Thoracic aorta (tissue), 2 donors: ENCODE data around the gene TRAPPC3. TPM values are rescaled to one million over a fixed set of nuclear protein-coding genes. Genes with fewer than 3 reads are reported as not detected.
A peak's percentile ranks its signal among the peaks of the same experiment; 100 is the strongest.

Experiments used
- ATAC-seq: fragments of 150-250 bp; one replicate; pipeline ENCODE4 v1.8.0; 2017; ENCODE audit warnings: low read depth; ENCODE audit not compliant: insufficient number of reproducible peaks, low FRiP score
- DNase-seq: peaks from one replicate; pipeline ENCODE4 v3.0.0-alpha.2; 2020; ENCODE audit warnings: low spot score
- H3K27ac ChIP-seq, 2 donors: fragments of 200-600 bp; sonication (generic); 1 replicate in 1 of 2; 2 replicates in 1 of 2; pipeline ENCODE4 v1.5.1; 2016; ENCODE audit warnings: mild to moderate bottlenecking in 2 of 2, moderate library complexity in 2 of 2
- H3K27me3 ChIP-seq: fragments of 200-600 bp; sonication (generic); replicated peaks from 2 replicates; pipeline ENCODE4 v1.6.0; 2016; ENCODE audit warnings: mild to moderate bottlenecking; ENCODE audit not compliant: insufficient read depth
- H3K36me3 ChIP-seq: fragments of 200-600 bp; sonication (generic); one replicate; pipeline ENCODE4 v1.5.1; 2016
- H3K4me1 ChIP-seq, 2 donors: fragments of 200-600 bp; sonication (generic); 1 replicate in 1 of 2; 2 replicates in 1 of 2; pipeline versions ENCODE4 v1.5.1 to v1.6.0; 2016; ENCODE audit warnings: low read depth in 2 of 2, mild to moderate bottlenecking in 1 of 2; ENCODE audit not compliant: control insufficient read depth in 1 of 2
- H3K4me3 ChIP-seq: fragments of 200-600 bp; sonication (generic); 2 replicates; pipeline ENCODE4 v1.5.1; 2016; ENCODE audit warnings: mild to moderate bottlenecking
- H3K9me3 ChIP-seq: fragments of 200-600 bp; sonication (generic); 2 replicates; pipeline ENCODE4 v1.5.1; 2016
- total RNA-seq, 2 donors: library from RNA; depleted of rRNA; stranded (reverse); fragments of >200 nt; gene quantifications; one replicate each; pipeline versions ENCODE4 v1.1.0 to v1.2.3, GENCODE V29; 2016
- TF ChIP-seq, protein P1 (sequence below): fragments of 200-600 bp; sonication (generic); IDR thresholded peaks from one replicate; pipeline ENCODE4 v1.5.1; 2019; ENCODE audit warnings: antibody characterized with exemption

The TRAPPC3 gene
- total RNA-seq, 2 donors from 2014 or later, result 78.5 to 92.3 TPM

DNA sequence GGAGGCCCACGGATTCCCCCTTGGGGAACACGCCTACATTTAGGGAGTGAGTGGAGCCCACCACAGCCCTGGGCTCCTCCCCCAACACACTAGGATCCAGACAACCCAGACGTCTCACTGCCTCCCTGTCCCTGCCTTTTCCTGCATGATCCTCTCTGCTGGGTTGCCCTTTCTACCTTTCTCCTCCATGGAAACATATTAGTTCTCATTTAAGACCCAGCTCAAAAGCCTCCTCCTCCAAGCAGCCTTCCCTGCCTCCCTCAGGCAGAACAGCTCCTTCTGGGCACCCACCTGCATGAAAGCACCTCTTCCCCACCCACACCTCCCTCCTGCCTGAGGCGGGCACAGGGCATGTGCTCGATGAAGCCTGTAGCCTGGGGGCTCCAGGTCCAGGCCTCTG lies 34.9 kb downstream of the TRAPPC3 start:
- Histone ChIP-seq H3K4me3 (no peak overlapping the region), H3K27me3 (no peaks in the 10 kb centered on the region), H3K9me3 (no peaks in the 10 kb centered on the region), H3K36me3 (no peaks in the 10 kb centered on the region), H3K27ac (peak overlapping the region; percentile 90 to 96), H3K4me1 (peaks cover 19 to 52% of the 10 kb centered on the region in 2 donors)
- TF ChIP-seq, protein P1, sequence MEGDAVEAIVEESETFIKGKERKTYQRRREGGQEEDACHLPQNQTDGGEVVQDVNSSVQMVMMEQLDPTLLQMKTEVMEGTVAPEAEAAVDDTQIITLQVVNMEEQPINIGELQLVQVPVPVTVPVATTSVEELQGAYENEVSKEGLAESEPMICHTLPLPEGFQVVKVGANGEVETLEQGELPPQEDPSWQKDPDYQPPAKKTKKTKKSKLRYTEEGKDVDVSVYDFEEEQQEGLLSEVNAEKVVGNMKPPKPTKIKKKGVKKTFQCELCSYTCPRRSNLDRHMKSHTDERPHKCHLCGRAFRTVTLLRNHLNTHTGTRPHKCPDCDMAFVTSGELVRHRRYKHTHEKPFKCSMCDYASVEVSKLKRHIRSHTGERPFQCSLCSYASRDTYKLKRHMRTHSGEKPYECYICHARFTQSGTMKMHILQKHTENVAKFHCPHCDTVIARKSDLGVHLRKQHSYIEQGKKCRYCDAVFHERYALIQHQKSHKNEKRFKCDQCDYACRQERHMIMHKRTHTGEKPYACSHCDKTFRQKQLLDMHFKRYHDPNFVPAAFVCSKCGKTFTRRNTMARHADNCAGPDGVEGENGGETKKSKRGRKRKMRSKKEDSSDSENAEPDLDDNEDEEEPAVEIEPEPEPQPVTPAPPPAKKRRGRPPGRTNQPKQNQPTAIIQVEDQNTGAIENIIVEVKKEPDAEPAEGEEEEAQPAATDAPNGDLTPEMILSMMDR, result no peak
- ATAC-seq (no peak), DNase-seq (no peak)

DNA sequence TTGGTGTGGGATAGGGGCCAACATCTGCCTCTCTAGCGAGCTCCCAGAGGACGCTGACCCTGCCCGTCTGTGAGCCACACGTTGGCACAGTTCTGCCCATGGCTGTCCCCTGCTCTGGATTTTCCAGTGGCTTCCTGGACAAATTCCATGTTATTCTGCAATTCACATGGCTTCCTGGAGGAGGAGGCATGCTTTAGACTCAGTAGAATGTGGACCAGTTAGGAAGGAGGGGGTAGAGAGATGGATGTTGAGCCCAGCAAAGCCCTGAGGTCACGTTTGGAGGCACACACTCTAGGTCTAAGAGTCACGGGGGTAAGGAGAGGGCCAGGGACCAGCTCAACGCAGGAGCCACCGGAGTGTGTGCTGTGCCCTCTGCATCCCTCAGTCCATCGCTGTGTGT lies 36.5 kb downstream of the TRAPPC3 start:
- no peaks in the 10 kb centered on the region for H3K27me3 ChIP-seq
- no peaks in the 10 kb centered on the region for H3K9me3 ChIP-seq
- no peak overlapping the region for H3K4me3 ChIP-seq
- no peaks in the 10 kb centered on the region for H3K36me3 ChIP-seq
- DNase-seq, result no peak
- H3K27ac ChIP-seq, result no peak overlapping the region
- H3K4me1 ChIP-seq, result peaks cover 17 to 36% of the 10 kb centered on the region in 2 donors
- TF ChIP-seq, protein P1, result no peak
- no peak for ATAC-seq

GRCh38 chr1:36111151-36111550 lies 38.1 kb downstream of the TRAPPC3 start:
- TF ChIP-seq, protein P1, result no peak
- no peak for ATAC-seq

GRCh38 chr1:36109041-36109679 lies 40.1 kb downstream of the TRAPPC3 start:
- Histone ChIP-seq H3K27me3 (no peaks in the 10 kb centered on the region), H3K4me3 (no peak overlapping the region), H3K27ac (no peak overlapping the region), H3K36me3 (no peaks in the 10 kb centered on the region), H3K4me1 (no peaks in the 10 kb centered on the region), H3K9me3 (no peaks in the 10 kb centered on the region)
- DNase-seq (no peak), ATAC-seq (peak; percentile 4)
- TF ChIP-seq, protein P1, result no peak

More at GRCh38 chr1:36111151-36111550, 38.1 kb downstream of the TRAPPC3 start:
- no peak for DNase-seq
- Histone ChIP-seq H3K4me3 (no peak overlapping the region), H3K36me3 (no peaks in the 10 kb centered on the region), H3K4me1 (peaks cover 10 to 20% of the 10 kb centered on the region in 2 donors), H3K27ac (no peak overlapping the region), H3K27me3 (no peaks in the 10 kb centered on the region), H3K9me3 (no peaks in the 10 kb centered on the region)

GRCh38 chr1:36108314-36108713 lies 41.0 kb downstream of the TRAPPC3 start:
- no peaks in the 10 kb centered on the region for H3K27me3 ChIP-seq
- DNase-seq (no peak), ATAC-seq (no peak)
- H3K4me1 ChIP-seq, result no peaks in the 10 kb centered on the region
- no peaks in the 10 kb centered on the region for H3K36me3 ChIP-seq
- no peak overlapping the region for H3K4me3 ChIP-seq
- H3K9me3 ChIP-seq, result no peaks in the 10 kb centered on the region
- TF ChIP-seq, protein P1, result no peak
- H3K27ac ChIP-seq, result no peak overlapping the region
